ENCODE measurements around the gene GNG13. TPM values are rescaled to one million over a fixed set of nuclear protein-coding genes. Genes with fewer than 3 reads are reported as not detected.

Gene GNG13
- total RNA-seq, 1 donor: not detected

DNA sequence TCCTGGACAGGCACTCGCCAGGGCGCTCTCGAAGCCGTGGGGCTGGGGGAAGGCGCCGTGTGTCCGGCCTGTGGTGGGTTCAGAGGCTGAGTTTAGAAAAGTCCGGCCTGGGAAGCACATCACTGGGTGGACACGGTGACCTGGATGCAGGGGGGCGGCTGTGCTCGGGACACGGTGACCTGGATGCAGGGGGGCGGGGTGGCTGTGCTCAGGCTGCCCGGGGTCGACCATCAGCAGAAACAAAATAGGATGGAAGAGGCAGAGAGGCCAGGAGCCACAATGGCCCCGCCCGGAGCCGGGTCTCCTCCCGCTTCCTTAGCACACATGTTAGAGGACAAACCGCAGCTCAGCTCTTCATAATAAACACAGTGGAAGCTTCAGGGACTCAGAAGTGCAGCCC is 43.2 kb upstream of the GNG13 start:
- TF ChIP-seq, protein P1, sequence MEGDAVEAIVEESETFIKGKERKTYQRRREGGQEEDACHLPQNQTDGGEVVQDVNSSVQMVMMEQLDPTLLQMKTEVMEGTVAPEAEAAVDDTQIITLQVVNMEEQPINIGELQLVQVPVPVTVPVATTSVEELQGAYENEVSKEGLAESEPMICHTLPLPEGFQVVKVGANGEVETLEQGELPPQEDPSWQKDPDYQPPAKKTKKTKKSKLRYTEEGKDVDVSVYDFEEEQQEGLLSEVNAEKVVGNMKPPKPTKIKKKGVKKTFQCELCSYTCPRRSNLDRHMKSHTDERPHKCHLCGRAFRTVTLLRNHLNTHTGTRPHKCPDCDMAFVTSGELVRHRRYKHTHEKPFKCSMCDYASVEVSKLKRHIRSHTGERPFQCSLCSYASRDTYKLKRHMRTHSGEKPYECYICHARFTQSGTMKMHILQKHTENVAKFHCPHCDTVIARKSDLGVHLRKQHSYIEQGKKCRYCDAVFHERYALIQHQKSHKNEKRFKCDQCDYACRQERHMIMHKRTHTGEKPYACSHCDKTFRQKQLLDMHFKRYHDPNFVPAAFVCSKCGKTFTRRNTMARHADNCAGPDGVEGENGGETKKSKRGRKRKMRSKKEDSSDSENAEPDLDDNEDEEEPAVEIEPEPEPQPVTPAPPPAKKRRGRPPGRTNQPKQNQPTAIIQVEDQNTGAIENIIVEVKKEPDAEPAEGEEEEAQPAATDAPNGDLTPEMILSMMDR (IDR thresholded peaks at IDR 0.05; ENCODE audit: insufficient read depth, low read depth, low read length): no peak

DNA sequence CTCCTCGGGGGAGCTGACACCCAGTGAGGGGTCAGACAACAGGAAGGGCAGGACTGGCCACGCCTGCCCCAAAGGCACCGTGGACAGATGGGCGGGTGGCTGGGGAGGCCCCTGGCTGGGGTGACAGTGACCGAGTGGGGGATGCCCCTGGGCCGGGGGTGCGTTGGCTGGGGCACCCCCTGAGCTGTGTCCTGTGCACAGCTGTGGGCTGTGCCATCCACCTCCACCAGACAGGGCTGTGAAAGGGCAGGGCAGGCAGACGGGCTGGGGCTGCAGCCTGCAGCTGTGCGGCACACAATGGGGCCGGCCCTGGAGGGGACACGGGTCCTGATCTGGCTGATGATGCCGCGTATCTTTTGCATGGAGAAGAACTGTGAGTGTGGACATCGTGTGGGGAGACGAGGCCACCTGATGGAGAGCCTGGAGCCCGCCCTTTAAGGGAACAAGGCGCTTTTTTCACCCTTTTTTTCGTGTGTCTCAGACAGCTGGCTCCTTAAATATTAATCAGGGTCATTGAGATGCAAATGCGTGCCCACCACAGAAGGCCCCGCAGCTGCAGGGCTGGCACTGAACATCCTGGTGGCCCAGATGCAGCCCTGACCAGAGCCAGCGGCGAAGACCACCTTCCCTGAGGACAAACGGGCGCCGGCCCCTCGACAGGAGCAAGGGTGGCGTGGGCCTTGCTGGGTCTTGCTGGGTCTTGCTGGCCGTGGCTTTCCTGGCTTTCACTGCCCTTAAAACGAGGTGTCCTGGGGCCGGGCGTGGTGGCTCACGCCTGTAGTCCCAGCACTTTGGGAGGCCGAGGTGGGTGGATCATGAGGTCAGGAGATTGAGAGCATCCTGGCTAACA is 42.4 kb upstream of the GNG13 start:
- TF ChIP-seq, protein P1 (IDR thresholded peaks at IDR 0.05; ENCODE audit: insufficient read depth, low read depth, low read length): no peak
- no peak overlapping the region for H3K4me3 ChIP-seq (ENCODE audit: low read depth, low read length)
- no peak for DNase-seq (ENCODE audit: low read depth)

More for the DNA sequence above, 43.2 kb upstream of the GNG13 start:
- H3K4me3 ChIP-seq (ENCODE audit: low read depth, low read length): no peak overlapping the region
- DNase-seq (ENCODE audit: low read depth): no peak

DNA sequence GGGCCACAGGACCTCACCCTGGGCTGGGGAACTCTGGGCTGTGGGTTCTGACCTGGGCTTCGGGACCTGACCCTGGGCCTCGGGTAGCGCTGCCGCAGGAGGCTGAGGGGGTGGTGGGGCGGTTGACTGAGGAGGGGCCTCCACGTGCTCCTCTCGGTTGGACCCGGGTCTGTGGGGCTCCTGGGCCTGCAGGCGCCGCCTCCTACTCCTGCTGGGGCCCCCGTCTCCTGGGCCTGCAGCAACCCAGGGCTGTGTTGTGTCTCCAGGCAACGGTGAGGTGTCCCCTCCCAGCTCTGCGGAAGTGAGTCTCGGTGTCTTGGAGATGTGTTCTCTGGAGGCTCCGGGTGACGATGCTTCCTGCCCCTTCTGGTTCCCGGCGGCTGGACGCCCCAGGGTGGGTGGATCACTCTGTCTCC is 41.5 kb upstream of the GNG13 start:
- peak; percentile 2 for DNase-seq (ENCODE audit: low read depth)
- TF ChIP-seq, protein P1 (IDR thresholded peaks at IDR 0.05; ENCODE audit: insufficient read depth, low read depth, low read length): no peak
- no peak overlapping the region for H3K4me3 ChIP-seq (ENCODE audit: low read depth, low read length)

GRCh38 chr16:841455-842060 is 41.0 kb upstream of the GNG13 start:
- H3K4me3 ChIP-seq (ENCODE audit: low read depth, low read length): no peak overlapping the region
- DNase-seq (ENCODE audit: low read depth): no peak
- TF ChIP-seq, protein P1 (IDR thresholded peaks at IDR 0.05; ENCODE audit: insufficient read depth, low read depth, low read length): no peak

DNA sequence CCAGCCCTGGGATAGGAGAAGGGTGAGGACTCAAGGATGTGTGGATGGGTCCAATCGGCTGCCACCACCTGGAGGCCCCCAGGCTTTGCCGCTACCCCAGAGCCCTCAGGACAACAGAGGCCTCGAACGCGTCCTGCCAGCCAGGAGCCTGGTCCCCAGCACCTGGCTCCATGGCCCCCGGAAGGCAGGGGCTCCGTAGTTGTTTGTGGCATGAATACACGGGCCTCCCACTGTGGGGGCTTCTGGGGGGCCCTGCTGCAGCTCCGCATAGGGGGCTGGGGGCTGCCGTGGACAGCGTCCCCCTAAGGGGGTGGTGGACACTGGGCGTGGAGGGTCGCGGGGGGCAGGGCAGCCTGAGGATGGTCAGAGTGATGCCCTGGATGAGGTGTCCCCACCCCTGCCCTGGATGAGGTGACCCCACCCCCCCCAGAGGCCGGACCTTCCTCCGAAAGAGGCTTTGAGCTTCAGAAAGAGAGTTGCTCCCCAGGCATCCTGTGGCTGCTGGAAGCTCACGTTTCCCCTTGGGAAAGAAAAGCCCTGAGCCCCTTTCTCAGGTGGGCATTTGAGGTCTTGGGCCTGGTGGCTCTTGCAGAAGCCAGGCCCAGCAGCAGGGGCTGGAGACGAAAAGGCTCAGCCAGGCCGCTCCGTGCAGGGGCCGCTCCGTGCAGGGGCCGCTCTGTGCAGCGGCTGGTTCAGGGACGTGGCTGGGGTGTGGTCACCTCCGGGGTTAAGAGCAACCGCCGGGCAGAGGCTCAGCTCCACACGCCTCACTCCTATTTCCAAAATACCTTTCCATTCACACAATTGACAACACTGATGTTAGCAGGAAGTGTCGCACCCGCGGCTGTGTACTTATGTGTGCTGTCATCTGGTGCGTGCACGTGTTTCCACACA is 40.3 kb upstream of the GNG13 start:
- H3K4me3 ChIP-seq (ENCODE audit: low read depth, low read length): no peak overlapping the region
- DNase-seq (ENCODE audit: low read depth): no peak
- TF ChIP-seq, protein P1 (IDR thresholded peaks at IDR 0.05; ENCODE audit: insufficient read depth, low read depth, low read length): no peak

GRCh38 chr16:839643-840408 is 39.3 kb upstream of the GNG13 start:
- H3K4me3 ChIP-seq (ENCODE audit: low read depth, low read length): no peak overlapping the region

More at GRCh38 chr16:839643-840408, 39.3 kb upstream of the GNG13 start:
- TF ChIP-seq, protein P1 (IDR thresholded peaks at IDR 0.05; ENCODE audit: insufficient read depth, low read depth, low read length): no peak
- no peak for DNase-seq (ENCODE audit: low read depth)

All from fibroblast of villous mesenchyme (primary cell).